Fibroblast of the aortic adventitia (primary cell): ENCODE results near the gene TMEM158. TPM values are rescaled to one million over a fixed set of nuclear protein-coding genes. Genes with fewer than 3 reads are reported as not detected.

Experiments used
- DNase-seq: peaks from one replicate; pipeline ENCODE4 v3.0.0-alpha.2; 2010; ENCODE audit warnings: low read depth
- H3K4me3 ChIP-seq: 2 replicates; pipeline ENCODE4 v1.5.1; 2011; ENCODE audit warnings: low read depth, mild to moderate bottlenecking, control low read depth, low read length, moderate library complexity
- CTCF ChIP-seq: IDR thresholded peaks from 2 replicates; pipeline ENCODE4 v1.5.1; 2011; ENCODE audit warnings: mild to moderate bottlenecking, low read length, control low read depth, inconsistent platforms; ENCODE audit not compliant: insufficient read depth
- total RNA-seq: library from RNA; depleted of rRNA; stranded (reverse); fragments of >200 nt; gene quantifications from 2 replicates; pipeline ENCODE4 v1.2.3, GENCODE V29; 2012; ENCODE audit warnings: low replicate concordance

Gene TMEM158
- total RNA-seq, 1 donor = 19.3 TPM

- no peak overlapping the region for H3K4me3 ChIP-seq
- DNase-seq = no peak
- no peak for TF ChIP-seq CTCF
Measured at GRCh38 chr3:45207446-45207845, 18.6 kb downstream of the TMEM158 start.

DNA sequence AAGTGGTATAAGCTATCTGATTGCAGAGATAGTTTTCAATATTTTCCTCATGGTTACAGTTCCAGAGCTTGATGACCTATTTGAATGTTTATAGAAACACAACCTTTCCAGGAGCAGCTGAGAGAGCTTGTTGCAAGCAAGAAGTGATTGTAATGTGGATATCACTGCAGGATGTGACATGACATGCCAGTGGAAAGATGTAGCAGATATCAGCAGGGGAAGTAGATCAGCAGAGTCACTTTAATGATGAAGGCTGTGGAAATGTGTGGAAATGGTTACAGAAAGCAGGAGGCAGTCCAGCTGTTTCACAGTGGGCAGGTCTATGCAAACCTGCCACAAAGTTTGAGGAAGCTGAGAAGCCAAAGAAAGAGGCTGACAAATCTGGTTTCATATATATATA is 21.0 kb downstream of the TMEM158 start:
- no peak for TF ChIP-seq CTCF
- peak; percentile 56 for DNase-seq
- H3K4me3 ChIP-seq = no peak overlapping the region

GRCh38 chr3:45204136-45204535 is 22.0 kb downstream of the TMEM158 start:
- H3K4me3 ChIP-seq = no peak overlapping the region
- peak; percentile 93 for DNase-seq
- no peak for TF ChIP-seq CTCF

- DNase-seq = peak; percentile 94
- TF ChIP-seq CTCF = no peak
- H3K4me3 ChIP-seq = no peak overlapping the region
Measured at GRCh38 chr3:45199837-45200648, 26.0 kb downstream of the TMEM158 start.

DNA sequence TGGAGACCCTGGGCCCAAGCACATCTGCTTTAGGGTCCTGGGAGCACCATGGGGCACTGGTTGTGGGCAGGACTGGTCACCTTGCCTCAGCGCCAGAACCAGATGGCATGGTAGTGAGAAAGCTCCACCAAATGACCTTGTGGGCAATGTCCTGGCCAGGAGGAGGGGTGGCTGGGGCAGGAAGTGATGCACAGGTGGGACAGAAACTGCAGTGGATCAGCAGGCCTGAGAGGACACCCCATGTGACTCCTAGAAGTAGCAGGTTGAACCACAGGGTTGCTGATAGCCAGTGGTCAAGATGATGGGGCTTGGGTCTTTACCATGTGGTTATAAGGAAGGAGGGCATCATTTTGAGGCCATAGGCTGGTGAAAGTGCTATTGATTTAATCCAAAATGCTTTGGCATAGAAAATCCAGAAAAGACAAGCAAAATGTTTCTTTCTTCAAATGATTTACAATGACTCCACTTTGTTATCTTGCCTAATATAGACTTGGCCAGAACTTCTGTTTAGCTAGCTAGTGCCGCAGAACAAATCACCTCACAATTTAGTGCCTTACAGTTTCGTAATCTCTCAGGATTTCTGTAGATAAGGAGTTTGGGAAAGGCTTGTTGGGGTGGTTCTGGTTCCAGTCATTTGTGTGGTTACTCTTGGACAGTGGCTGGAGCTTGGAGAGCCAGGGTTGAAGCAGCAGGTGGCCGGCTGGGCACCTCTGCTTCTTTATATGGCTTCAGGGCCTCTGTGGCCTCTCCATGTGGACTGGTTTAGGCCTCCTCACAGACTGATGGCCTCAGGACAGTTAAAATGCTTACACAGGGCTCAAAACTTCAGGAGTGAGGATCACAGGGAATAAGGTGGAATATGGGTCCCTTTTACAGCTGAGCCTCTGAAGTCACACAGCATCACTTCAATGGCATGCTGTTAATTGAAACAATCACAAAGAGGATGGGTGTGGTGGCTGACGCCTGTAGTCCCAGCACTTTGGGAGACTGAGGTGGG is 27.5 kb downstream of the TMEM158 start:
- no peak for TF ChIP-seq CTCF
- peak; percentile 94 for DNase-seq

GRCh38 chr3:45194791-45195190 is 31.3 kb downstream of the TMEM158 start:
- DNase-seq = no peak
- H3K4me3 ChIP-seq = no peak overlapping the region
- no peak for TF ChIP-seq CTCF

More for the DNA sequence above, 27.5 kb downstream of the TMEM158 start:
- no peak overlapping the region for H3K4me3 ChIP-seq
